ENCODE results near the gene KRT36.

KRT36 gene

GRCh38 chr17:41521574-41522261 is 32.0 kb upstream of the KRT36 start:
- DNase-seq (ENCODE audit: low read depth) = peak; percentile 71

GRCh38 chr17:41520821-41521521 is 31.3 kb upstream of the KRT36 start:
- no peak for DNase-seq (ENCODE audit: low read depth)

- no peak for DNase-seq (ENCODE audit: low read depth)
Measured at GRCh38 chr17:41519501-41520224, 30.0 kb upstream of the KRT36 start.

- no peak for DNase-seq (ENCODE audit: low read depth)
Measured at GRCh38 chr17:41518789-41519449, 29.2 kb upstream of the KRT36 start, which contains the start of gene KRT15. TSS of gene KRT15 (minus strand) at chr17:41518890. CDS start at chr17:41518827, 63 bp downstream.

- no peak for DNase-seq (ENCODE audit: low read depth)
Measured at GRCh38 chr17:41518031-41518430, 28.3 kb upstream of the KRT36 start.

- DNase-seq (ENCODE audit: low read depth) = no peak
Measured at GRCh38 chr17:41516830-41517283, 27.1 kb upstream of the KRT36 start.

- DNase-seq (ENCODE audit: low read depth) = no peak
Measured at GRCh38 chr17:41516147-41516829, 26.6 kb upstream of the KRT36 start.

- no peak for DNase-seq (ENCODE audit: low read depth)
Measured at GRCh38 chr17:41513168-41513547, 23.4 kb upstream of the KRT36 start.

GRCh38 chr17:41512546-41513167 is 22.9 kb upstream of the KRT36 start:
- DNase-seq (ENCODE audit: low read depth) = no peak

- no peak for DNase-seq (ENCODE audit: low read depth)
Measured at GRCh38 chr17:41511716-41512115, 22.0 kb upstream of the KRT36 start.

- no peak for DNase-seq (ENCODE audit: low read depth)
Measured at GRCh38 chr17:41511116-41511515, 21.4 kb upstream of the KRT36 start.

GRCh38 chr17:41510251-41511065 is 20.7 kb upstream of the KRT36 start:
- no peak for DNase-seq (ENCODE audit: low read depth)

GRCh38 chr17:41507315-41507880 is 17.7 kb upstream of the KRT36 start:
- DNase-seq (ENCODE audit: low read depth) = no peak

GRCh38 chr17:41505809-41506767 is 16.4 kb upstream of the KRT36 start:
- DNase-seq (ENCODE audit: low read depth) = no peak

GRCh38 chr17:41505007-41505808 is 15.5 kb upstream of the KRT36 start, which contains the start of gene KRT13:
TSS of gene KRT13 (minus strand) at chr17:41505612. CDS start at chr17:41505550, 62 bp downstream.
- DNase-seq (ENCODE audit: low read depth) = no peak

- DNase-seq (ENCODE audit: low read depth) = no peak
Measured at GRCh38 chr17:41504246-41504977, 14.7 kb upstream of the KRT36 start.

GRCh38 chr17:41503202-41503601 is 13.5 kb upstream of the KRT36 start:
- no peak for DNase-seq (ENCODE audit: low read depth)

All from HS-5 (cell line).